ENCODE measurements around the gene KLHL42. TPM values are rescaled to one million over a fixed set of nuclear protein-coding genes. Genes with fewer than 3 reads are reported as not detected.

The KLHL42 gene
- total RNA-seq, 1 donor from 2014 or later: 26.4 TPM

- peak; percentile 29 for DNase-seq
Measured at GRCh38 chr12:27780612-27781408, 777 bp downstream of the KLHL42 start.

DNA sequence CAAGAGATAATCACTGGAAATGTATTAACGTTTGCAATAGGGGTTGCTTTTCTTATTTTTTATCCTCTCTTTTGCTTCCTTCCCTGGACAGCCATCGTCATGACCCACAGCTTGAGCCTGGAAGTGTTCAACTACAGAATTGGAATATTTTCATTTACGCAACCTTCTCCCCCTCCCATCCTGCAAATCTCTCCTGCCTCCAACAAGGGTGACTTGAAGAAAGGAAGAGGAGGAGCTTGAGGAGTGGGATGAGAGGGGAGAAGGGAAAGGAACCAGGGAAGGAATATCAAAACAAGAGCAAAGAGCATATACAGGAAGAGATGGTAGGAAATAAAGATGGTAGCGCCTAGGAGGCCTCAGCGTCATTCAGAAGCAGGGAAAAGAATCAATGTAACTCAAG, 1.6 kb downstream of the KLHL42 start:
- peak; percentile 17 for DNase-seq

DNA sequence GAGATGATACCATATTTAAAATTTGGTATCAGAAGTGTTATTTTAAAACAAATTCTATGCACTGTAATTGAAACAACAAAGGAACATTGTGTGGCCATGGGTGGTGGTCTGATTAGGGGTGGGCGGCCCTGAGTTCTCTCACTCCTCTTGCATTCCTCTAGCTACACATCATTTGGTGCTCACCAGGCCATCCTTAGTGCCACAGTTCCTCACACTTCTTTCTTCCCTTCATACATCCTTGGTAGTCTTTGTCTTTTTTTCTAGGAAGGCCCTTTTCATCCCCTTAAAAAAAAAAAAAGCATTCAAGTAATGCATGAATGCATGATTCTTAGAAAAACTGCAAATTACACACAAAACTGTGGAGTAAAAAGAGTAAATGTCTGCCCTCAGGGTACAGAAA, 2.4 kb downstream of the KLHL42 start:
- DNase-seq: no peak

DNA sequence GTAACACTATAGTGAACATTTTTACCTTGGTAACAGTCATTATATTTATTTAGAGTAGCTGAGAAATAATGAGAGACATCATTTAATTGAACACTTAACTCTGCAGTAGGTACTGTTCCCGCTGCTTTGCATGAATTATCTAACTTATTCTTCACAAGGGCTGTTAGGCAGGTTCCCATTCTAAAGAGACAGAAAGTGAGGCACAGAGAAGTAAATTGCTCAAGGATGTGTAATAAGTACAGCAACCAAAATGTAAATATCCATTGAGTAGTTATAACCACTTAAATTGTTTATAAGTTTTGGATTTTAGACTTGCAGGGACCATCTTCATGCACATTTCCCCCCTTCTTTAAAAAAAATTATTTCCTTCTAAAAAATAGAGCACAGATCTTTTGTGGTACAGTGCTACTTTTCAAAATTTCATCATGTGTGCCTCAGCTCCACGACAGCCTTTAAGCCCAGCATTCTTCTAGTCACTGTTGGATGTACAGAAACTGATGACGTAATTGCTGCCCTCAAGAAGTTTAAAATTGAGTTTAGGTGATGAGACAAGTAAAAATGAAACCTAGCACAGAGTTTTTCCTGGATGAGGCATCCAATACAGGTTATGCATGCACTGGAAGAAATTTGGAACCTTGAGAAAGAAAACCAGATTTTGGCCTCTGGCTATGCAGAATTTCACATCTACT, 6.0 kb downstream of the KLHL42 start:
- DNase-seq: no peak

DNA sequence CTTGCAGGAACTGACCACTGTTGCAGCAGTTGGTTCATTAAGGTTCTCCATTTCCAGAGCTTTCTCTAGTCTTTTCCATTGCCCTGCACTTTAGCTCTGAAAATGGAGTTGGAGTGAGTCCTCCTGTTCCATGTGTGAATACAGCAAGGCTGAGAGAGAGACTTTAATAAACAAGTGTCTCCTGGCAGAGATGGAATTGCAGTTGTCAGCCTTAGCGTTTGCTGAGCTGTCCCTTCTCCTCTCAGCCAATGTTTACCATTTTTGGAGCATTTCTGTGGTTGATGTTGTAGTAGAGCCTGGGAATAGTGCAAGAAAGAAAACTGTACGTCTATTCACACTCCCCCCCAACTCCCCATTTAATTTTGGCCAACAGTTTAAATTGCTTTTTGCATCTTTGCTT, 7.5 kb downstream of the KLHL42 start:
- no peak for DNase-seq

DNA sequence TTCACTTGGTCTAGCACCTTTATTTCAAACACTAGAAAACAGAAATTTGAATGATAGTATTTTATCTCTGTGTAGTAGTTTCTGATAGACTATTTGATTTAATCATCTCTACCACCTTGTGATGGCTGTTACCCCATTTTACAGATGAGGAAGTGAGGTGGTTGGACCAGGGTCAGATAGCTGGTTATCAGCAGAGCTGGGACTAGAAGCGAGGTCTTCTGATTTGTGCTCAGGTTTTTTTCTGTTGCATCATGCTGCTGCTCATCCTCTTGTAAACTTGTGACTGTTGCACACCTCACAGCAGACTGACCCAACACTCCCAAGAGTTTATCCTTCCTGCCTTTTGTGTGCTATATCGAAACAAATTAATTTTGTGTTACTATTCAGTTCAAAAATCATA, 10.1 kb downstream of the KLHL42 start:
- no peak for DNase-seq

DNA sequence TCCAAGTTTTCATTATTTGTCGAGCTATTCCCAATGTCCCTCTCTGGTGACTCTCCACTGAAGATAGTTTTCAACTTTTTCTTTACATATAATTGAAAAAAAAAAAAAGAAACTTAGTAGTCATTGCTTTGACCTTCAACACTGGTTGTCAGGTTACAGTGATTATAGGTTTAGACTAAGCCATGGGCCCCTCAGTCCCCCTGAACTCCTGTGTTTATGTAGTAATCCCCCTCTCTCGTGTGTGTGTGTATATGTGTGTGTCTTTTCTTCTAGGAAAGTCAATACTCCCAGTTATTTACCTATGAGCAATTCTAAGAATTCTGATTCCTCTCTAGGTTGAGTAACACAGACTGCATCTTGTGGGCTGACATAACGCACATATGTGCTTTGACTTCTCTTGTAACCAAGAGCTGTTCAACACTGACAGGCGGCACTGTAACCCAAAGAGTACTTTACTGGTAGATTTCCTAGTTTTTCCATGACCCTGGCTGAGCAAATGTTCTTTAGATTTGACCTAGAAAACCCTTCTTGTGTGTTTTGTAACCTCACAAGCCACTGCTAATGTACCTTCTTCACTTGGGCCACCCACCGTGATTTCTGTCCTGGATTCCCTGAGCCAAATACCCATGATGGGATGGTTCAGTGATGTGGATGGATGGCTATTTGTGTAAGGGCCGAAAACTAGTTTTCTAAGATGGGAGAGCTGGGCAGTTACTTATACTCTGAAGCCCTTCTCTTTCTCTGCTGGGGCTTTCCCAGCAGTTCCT, 15.0 kb downstream of the KLHL42 start:
- no peak for DNase-seq

- no peak for DNase-seq
Measured at GRCh38 chr12:27796128-27796527, 16.1 kb downstream of the KLHL42 start.

DNA sequence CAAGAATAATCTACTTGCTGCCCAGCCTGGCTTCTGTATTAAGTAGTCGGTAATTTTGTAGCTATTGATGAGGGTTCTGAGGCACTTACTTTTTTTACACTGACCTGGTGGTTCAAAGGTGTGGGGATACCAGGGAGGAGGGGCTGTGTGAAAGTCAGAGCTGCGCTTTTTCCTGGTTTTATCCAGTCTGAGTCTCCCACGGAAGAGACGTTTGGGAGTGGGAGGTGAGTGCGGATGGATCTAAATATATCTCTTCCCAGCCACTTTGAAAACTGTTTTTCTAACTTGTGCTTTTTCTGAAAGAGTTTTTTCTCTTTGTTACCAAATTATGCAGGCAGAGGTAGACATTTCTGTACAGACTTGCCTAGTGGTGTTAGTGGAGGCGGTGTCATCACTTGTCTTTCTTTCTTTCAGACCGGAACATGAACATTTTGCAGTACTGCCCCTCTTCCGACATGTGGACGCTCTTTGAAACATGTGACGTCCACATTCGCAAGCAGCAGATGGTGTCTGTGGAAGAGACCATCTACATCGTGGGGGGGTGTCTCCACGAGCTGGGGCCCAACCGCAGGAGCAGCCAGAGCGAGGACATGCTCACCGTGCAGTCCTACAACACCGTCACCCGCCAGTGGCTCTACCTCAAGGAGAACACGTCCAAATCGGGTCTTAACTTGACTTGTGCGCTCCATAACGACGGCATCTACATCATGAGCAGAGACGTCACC, 17.4 kb downstream of the KLHL42 start:
- DNase-seq: no peak

- DNase-seq: no peak
Measured at GRCh38 chr12:27800819-27801218, 20.8 kb downstream of the KLHL42 start.

GRCh38 chr12:27801630-27802029, 21.6 kb downstream of the KLHL42 start:
- no peak for DNase-seq

GRCh38 chr12:27802511-27802910, 22.5 kb downstream of the KLHL42 start:
- no peak for DNase-seq

GRCh38 chr12:27802936-27803335, 22.9 kb downstream of the KLHL42 start:
- DNase-seq: no peak

DNA sequence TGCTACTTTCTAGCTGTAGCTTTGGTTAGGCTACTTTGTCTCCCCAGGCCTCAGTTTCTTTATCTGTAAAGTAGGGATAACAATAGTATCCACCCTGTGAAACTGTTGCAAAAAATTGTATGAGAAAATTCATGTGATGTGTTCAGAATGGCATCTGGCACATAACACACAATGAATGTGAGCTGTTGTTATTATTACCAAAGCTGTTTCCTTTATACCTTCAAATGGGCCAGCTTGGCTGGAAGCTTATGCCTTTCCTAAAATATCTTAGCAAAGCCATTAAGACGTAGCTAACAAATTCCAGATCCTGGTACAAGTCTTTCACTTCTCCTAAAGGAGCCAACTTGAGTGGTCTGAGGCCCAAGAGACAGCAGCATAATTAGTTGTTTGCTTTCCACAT, 25.2 kb downstream of the KLHL42 start:
- no peak for DNase-seq

GRCh38 chr12:27806259-27806658, 26.2 kb downstream of the KLHL42 start:
- no peak for DNase-seq

- DNase-seq: no peak
Measured at GRCh38 chr12:27807063-27807703, 27.1 kb downstream of the KLHL42 start.

DNA sequence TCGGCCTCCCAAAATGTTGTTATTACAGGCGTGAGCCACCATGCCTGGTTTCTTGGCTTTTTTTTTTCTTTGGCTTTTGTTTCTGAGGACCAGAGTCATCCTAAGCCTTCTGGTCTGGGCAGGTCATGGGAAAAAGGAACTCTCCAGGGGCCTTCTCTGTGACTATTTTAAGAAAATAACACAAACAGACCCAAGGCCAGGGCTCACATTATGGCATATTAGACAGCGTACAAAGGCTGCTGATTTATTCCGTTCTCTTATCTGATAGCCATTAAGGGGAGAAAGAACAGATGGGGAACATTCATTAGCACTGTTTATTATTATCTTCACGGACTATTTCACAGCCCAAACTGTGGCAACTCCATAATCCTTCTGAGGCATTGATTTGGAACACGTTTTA, 28.8 kb downstream of the KLHL42 start:
- DNase-seq: no peak

DNA sequence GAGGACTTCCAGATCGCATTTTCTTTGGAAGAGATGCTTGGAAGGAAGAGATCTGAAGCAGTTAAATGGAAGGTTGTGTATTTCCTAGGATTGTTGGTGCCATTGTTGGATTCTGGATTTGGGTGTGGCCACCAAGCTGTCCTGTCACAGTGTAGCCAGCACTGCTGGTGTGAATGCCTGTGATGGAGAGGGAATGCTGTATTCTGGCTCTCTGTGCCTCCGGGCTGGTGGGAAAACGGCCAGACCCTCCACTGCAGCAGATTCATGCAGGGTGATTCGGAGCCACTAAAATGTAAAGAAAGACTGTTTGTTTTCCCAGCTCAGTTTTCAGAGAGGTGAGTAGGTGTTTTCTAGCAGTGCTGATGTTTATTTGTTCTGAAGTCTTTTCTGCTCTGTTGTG, 30.7 kb downstream of the KLHL42 start:
- DNase-seq: peak; percentile 29

- DNase-seq: no peak
Measured at GRCh38 chr12:27812502-27812901, 32.5 kb downstream of the KLHL42 start.

GRCh38 chr12:27814411-27814810, 34.4 kb downstream of the KLHL42 start:
- no peak for DNase-seq

- no peak for DNase-seq
Measured at GRCh38 chr12:27814851-27815591, 35.0 kb downstream of the KLHL42 start.
